ENCODE results near the gene RNF4.
"Not testable (repeated sequence)": the region's sequence is repeated elsewhere in the genome, so short reads cannot be mapped to it uniquely, and the experiment has no call there.

The RNF4 gene

GRCh38 chr4:2459589-2460349 lies 9.1 kb upstream of the RNF4 start:
- no peak for DNase-seq

GRCh38 chr4:2461246-2461960 lies 7.5 kb upstream of the RNF4 start:
- no peak for DNase-seq

DNA sequence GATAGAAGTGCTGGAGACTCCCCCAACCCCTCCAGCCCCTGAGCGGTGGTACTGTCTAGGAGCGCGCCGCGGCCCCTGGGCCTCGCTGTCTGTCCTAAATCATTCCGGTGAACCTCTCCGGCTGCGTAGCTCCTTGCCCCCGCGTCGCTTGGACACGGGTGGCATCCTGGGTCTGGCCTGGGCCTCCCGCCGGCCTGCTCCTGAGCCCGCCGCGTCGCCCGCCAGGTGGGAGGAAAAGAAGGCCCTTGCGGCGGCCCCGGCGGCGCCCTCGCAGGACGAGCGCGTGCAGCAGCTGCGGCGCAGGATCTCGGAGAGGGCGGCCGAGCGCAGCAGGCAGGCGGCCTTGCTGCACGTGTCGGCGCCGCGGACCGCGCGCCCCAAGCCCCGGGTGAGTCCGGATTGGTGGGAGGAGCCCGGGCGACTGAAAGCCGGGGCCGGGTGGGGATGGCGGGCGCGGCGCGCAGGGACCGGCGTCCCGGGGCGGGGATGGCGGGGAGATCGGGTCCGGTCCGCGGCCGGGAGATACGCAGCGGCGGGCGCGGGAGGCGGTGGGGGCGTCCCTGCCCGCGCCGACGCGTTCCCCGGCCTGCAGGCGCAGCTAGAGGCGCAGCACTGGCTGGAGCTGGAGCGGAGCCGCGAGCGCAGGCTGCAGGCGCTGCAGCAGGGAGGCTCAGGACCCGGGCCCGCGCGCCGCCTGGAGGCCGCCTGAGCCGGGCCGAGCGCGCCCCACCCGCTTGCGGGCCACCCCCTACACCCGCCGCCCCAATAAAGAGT lies 6.5 kb upstream of the RNF4 start:
- peak; percentile 35 to 62 (median 58) for DNase-seq

- no peak for DNase-seq
These were observed 5.7 kb upstream of the RNF4 start for GRCh38 chr4:2462992-2463762.

DNA sequence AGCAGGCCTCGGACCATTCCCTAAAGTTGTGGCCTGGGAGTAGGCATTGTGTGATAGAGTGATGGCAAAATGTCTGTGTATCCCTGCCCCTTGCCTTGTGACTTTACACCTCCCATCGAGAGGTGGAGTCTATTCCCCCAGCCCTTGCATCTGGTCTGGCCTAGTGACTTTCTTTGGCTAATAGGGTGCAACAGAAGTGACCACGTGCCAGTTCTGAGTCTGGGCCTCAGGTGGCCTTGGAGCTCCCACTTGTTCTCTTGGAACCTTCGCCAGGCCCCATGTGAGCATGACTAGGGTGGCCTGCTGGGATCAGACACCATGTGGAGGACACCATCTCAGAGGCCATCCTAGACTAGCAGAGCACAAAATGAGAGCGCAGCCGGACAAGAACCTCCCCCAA lies 3.9 kb upstream of the RNF4 start:
- no peak for DNase-seq

- not testable (repeated sequence) for DNase-seq
These were observed 3.4 kb upstream of the RNF4 start for GRCh38 chr4:2465544-2465943.

GRCh38 chr4:2469192-2469984 lies 482 bp downstream of the RNF4 start:
- DNase-seq, result peak; percentile 58 to 78 (median 66)

DNA sequence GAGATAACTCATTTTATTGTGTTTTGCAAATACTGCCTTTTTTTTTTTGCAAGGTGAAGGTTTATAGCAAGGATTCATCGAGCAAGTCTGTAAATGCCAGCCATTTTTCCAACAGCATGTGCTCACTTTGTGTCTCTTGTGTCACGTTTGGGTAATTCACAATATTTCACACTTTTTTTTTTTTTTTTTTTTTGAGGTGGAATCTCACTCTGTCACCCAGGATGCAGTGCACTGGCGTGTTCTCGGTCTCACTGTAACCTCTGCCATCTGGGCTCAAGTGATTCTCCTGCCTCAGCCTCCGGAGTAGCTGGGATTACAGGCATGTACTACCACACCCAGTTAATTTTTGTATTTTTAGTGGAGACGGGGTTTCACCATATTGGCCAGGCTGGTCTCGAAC lies 1.9 kb downstream of the RNF4 start:
- no peak for DNase-seq

DNA sequence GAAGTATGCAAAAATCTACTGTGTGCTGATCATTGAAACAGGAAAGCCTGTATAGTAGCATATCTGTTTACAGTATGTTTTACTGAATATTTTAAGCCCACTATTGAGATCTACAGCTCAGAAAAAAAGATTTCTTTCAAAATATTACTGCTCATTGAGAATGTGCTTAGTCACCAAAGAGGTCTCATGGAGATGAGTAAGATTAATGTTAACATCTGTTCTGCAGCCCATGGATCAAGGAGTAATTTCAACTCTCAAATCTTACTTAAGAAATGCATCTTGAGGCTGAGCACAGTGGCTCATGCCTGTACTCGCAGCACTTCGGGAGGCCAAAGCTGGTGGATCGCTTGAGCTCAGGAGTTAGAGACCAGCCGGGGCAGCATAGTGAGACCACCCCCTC lies 3.3 kb downstream of the RNF4 start:
- DNase-seq, result no peak

DNA sequence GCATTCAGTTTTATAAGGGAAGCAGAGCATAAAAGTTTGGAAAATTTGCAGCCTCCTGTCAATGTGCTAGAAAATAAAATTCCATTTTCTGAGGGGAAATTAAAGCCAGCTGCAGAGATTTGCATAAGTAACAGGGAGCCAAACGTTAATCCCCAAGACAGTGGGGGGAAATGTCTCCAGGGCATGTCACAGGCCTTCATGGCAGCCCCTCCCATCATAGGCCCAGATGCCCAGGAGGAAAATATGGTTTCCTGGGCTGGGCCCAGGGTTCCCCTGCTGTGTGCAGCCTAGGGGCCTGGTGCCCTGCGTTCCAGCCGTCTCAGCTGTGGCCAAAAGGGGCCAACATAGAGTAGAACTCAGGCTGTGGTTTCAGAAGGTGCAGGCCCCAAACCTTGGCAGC lies 9.3 kb downstream of the RNF4 start:
- no peak for DNase-seq

- no peak for DNase-seq
These were observed 11.7 kb downstream of the RNF4 start for GRCh38 chr4:2480649-2481048.

DNA sequence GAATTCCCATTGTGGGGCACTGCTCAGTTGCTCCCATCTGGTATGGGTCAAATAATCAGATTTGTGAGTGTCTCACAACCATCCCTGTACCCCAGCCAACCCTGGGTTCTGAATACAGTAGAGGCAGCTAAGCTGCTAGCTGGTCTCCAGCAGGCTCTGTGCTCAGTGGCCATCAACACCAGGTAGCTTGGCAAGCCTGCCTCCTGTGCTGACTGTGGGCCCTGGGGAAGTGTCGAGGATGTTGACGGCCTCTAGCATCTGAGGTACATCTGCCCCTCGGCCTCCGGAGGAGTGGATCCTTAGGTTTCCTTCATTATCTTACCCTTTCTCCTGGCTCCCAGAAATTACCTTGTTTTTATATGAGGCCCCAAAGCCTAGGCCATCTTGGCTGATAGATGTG lies 13.3 kb downstream of the RNF4 start:
- DNase-seq, result no peak

GRCh38 chr4:2482693-2483092 lies 13.8 kb downstream of the RNF4 start:
- DNase-seq, result peak in 1 of 6 experiments; percentile 5

- DNase-seq, result no peak
These were observed 14.3 kb downstream of the RNF4 start for GRCh38 chr4:2483237-2483636.

- peak in 1 of 6 experiments; percentile 8 for DNase-seq
These were observed 15.3 kb downstream of the RNF4 start for GRCh38 chr4:2484185-2484584.

DNA sequence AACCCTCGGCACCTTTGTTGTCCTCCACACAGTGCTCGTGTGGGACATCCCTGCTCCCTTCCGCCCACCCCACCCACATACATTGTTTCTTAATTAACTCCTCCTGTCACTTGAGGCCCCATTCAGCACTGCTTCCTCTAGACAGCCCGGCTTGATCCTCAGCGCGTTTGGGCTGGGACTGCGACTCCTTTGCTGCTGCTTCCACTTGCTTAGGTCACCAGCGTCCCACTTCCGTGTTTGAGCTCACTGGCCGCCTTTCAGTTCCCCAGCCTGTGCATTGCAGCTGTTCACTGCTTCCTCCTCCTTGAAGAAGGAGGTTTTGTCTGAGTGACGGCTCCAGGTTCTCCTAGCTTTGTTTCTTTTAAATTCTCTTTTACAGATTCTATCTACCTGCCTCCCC lies 16.1 kb downstream of the RNF4 start:
- DNase-seq, result peak; percentile 31 to 69 (median 58)

DNA sequence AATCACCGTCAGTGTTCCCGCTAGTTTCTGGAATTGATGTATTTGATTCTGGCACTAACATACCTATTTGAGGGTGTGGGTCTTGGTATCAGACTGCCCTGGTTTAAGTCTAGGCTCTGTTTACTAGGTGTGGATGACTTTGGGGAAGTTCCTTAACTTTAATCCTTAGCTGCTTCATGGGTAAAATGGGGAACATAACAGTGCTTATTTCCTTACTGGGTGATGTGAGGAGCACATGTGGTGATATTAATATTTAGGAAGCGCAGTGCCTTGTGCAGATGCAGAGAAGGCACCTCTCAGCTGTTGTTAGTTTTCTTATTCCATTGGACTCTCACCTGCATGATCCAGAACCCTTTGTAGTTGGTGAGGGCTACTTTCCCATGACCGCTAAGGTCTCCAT lies 17.1 kb downstream of the RNF4 start:
- no peak for DNase-seq

DNA sequence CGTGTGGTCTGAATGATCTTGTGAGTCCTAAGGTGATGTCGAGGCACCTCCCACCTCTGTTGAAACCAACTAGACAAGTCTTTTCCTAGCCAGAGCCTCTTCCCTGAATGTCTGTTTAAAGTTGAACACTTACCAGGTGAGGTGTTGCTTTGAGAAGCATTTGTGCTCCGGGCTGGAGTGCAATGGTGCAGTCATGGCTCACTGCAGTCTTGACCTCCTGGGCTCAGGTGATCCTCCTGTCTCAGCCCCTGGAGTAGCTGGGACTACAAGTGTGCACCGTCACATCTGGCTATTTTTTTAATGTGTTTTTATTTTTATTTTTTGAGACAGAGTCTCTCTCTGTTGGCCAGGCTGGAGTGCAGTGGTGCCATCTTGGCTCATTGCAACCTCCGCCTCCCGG lies 18.1 kb downstream of the RNF4 start:
- no peak for DNase-seq

GRCh38 chr4:2487632-2488031 lies 18.7 kb downstream of the RNF4 start:
- no peak for DNase-seq

DNA sequence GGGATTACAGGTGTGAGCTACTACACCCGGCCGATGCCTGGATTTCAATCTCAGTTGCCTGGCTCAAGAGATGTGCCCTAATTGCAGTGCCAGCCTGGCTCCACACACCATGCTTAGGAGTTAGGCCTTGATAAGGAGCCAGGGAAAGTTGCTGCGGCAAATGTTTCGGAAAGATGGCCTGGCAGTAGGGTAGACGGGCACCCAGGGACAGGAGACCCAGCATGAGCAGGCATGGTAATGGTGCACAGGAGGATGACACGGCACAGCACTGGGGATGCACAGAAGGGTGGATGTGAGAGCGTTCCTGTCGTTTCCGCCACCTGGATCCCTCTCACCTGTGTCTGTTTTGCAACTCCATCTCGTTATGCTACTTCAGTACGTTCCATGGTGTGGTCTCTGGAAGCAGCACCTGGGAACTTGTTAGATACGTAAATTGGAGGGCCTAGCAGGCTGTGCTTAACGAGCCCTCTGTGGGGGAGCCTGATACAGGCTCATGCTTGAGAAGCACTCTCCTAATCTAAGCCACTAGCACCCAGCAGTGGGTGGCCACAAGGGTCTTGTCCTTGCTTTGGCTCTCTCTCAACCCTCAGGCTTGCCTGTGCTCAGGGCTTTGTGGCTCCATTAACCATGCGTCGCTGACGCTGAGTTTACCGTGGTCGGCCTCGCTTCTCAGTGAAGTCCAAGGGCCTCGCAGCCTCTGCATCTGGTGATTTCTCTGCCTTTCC lies 20.3 kb downstream of the RNF4 start:
- DNase-seq, result no peak

- DNase-seq, result no peak
These were observed 21.1 kb downstream of the RNF4 start for GRCh38 chr4:2489841-2490552.
